Neutrophil (primary cell): ENCODE measurements around the gene MYO3B.

Experiments used
- H3K27ac ChIP-seq: fragments of 200-600 bp; sonication (generic); 2 replicates; pipeline ENCODE4 v1.5.1; 2016; ENCODE audit warnings: mild to moderate bottlenecking, moderate library complexity
- H3K27me3 ChIP-seq: fragments of 200-600 bp; sonication (generic); 2 replicates; pipeline ENCODE4 v1.6.0; 2016; ENCODE audit warnings: mild to moderate bottlenecking
- H3K36me3 ChIP-seq: fragments of 200-600 bp; sonication (generic); 2 replicates; pipeline ENCODE4 v1.5.1; 2017
- H3K4me1 ChIP-seq, 2 experiments: fragments of 200-600 bp in 1 of 2; sonication (generic) in 1 of 2; 1 replicate in 1 of 2; 2 replicates in 1 of 2; pipeline versions ENCODE4 v1.5.1 to v1.6.1; 2013 to 2016; ENCODE audit warnings: low read depth in 1 of 2, low read length in 1 of 2, mild to moderate bottlenecking in 1 of 2, moderate library complexity in 1 of 2; ENCODE audit not compliant: control insufficient read depth in 1 of 2, insufficient read depth in 1 of 2
- H3K4me3 ChIP-seq, 2 experiments: fragments of 200-600 bp in 1 of 2; sonication (generic) in 1 of 2; 1 replicate in 1 of 2; 2 replicates in 1 of 2; pipeline ENCODE4 v1.5.1; 2013 to 2016; ENCODE audit warnings: low read depth in 1 of 2, low read length in 1 of 2, mild to moderate bottlenecking in 1 of 2, moderate library complexity in 1 of 2
- H3K9me3 ChIP-seq: fragments of 200-600 bp; sonication (generic); 2 replicates; pipeline ENCODE4 v1.5.1; 2016
- CTCF ChIP-seq: fragments of 200-600 bp; sonication (generic); IDR thresholded peaks from 2 replicates; pipeline ENCODE4 v1.5.1; 2016; ENCODE audit warnings: antibody characterized with exemption

The MYO3B gene

GRCh38 chr2:170180031-170180566 lies 2.2 kb downstream of the MYO3B start:
- H3K27ac ChIP-seq, result no peak overlapping the region
- TF ChIP-seq CTCF, result no peak
- H3K9me3 ChIP-seq, result no peaks in the 10 kb centered on the region
- H3K4me3 ChIP-seq, result no peak overlapping the region
- no peaks in the 10 kb centered on the region for H3K36me3 ChIP-seq
- no peaks in the 10 kb centered on the region for H3K4me1 ChIP-seq
- no peaks in the 10 kb centered on the region for H3K27me3 ChIP-seq

GRCh38 chr2:170181602-170182001 lies 3.7 kb downstream of the MYO3B start:
- H3K27ac ChIP-seq, result no peak overlapping the region

GRCh38 chr2:170185319-170185718 lies 7.4 kb downstream of the MYO3B start:
- TF ChIP-seq CTCF, result no peak
- Histone ChIP-seq H3K36me3 (no peaks in the 10 kb centered on the region), H3K27ac (no peak overlapping the region), H3K27me3 (no peaks in the 10 kb centered on the region), H3K4me1 (no peaks in the 10 kb centered on the region), H3K9me3 (no peaks in the 10 kb centered on the region), H3K4me3 (no peak overlapping the region)

More at GRCh38 chr2:170181602-170182001, 3.7 kb downstream of the MYO3B start:
- no peak overlapping the region for H3K4me3 ChIP-seq
- H3K4me1 ChIP-seq, result no peaks in the 10 kb centered on the region
- TF ChIP-seq CTCF, result no peak
- no peaks in the 10 kb centered on the region for H3K27me3 ChIP-seq
- H3K9me3 ChIP-seq, result no peaks in the 10 kb centered on the region
- H3K36me3 ChIP-seq, result no peaks in the 10 kb centered on the region

DNA sequence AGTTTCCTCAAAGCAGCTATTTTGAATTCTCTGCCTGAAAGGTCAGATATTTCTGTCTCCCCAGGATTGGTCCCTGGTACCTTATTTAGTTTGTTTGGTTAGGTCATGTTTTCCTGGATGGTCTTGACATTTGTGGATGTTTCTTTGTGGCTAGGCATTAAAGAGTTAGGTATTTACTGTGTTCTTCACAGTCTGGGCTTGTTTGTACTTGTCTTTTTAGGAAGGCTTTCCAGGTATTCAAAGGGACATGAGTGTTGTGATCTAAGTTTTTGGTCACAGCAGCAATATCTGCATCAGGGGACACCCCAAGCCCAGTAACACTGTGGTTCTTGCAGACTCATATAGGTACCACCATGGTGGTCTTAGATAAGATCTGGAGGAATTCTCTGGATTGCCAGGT lies 11.8 kb downstream of the MYO3B start:
- no peaks in the 10 kb centered on the region for H3K27me3 ChIP-seq
- H3K4me1 ChIP-seq, result no peaks in the 10 kb centered on the region
- H3K4me3 ChIP-seq, result no peak overlapping the region
- TF ChIP-seq CTCF, result no peak
- H3K9me3 ChIP-seq, result no peaks in the 10 kb centered on the region
- H3K36me3 ChIP-seq, result no peaks in the 10 kb centered on the region
- no peak overlapping the region for H3K27ac ChIP-seq

GRCh38 chr2:170190172-170190571 lies 12.2 kb downstream of the MYO3B start:
- no peaks in the 10 kb centered on the region for H3K36me3 ChIP-seq
- H3K27me3 ChIP-seq, result no peaks in the 10 kb centered on the region
- H3K9me3 ChIP-seq, result no peaks in the 10 kb centered on the region
- TF ChIP-seq CTCF, result no peak
- H3K27ac ChIP-seq, result no peak overlapping the region
- no peak overlapping the region for H3K4me3 ChIP-seq
- no peaks in the 10 kb centered on the region for H3K4me1 ChIP-seq
